H9 (cell line): ENCODE measurements around the gene RPL7L1. TPM values are rescaled to one million over a fixed set of nuclear protein-coding genes. Genes with fewer than 3 reads are reported as not detected.

Experiments
- DNase-seq: peaks from one replicate; pipeline ENCODE4 v3.0.0-alpha.2; 2017
- H2AFZ ChIP-seq: one replicate; pipeline ENCODE4 v1.6.1; 2013; ENCODE audit warnings: mild to moderate bottlenecking, low read length, control low read depth, moderate library complexity
- H2AK5ac ChIP-seq: 2 replicates; pipeline ENCODE4 v1.6.1; 2013; ENCODE audit warnings: low read length, control low read depth, mixed read lengths; ENCODE audit not compliant: insufficient read length
- H2BK120ac ChIP-seq: one replicate; pipeline ENCODE4 v1.6.1; 2013; ENCODE audit warnings: low read depth, mild to moderate bottlenecking, low read length, control low read depth, inconsistent platforms; ENCODE audit not compliant: poor library complexity, severe bottlenecking
- H2BK12ac ChIP-seq: 2 replicates; pipeline ENCODE4 v1.6.1; 2013; ENCODE audit warnings: low read length, control low read depth, mixed read lengths, low read depth; ENCODE audit not compliant: insufficient read length
- H2BK15ac ChIP-seq: 2 replicates; pipeline ENCODE4 v1.6.1; 2013; ENCODE audit warnings: low read depth, low read length, control low read depth
- H2BK20ac ChIP-seq: one replicate; pipeline ENCODE4 v1.6.1; 2013; ENCODE audit warnings: low read depth, mild to moderate bottlenecking, low read length, control low read depth, inconsistent platforms; ENCODE audit not compliant: poor library complexity, severe bottlenecking
- H2BK5ac ChIP-seq: 2 replicates; pipeline ENCODE4 v1.6.1; 2013; ENCODE audit warnings: low read length, control low read depth, mixed read lengths; ENCODE audit not compliant: insufficient read length
- H3K14ac ChIP-seq: 2 replicates; pipeline ENCODE4 v1.6.1; 2013; ENCODE audit warnings: low read length, control low read depth; ENCODE audit not compliant: insufficient read depth
- H3K18ac ChIP-seq: 2 replicates; pipeline ENCODE4 v1.6.1; 2013; ENCODE audit warnings: low read depth, mild to moderate bottlenecking, mixed read lengths, low read length, control low read depth; ENCODE audit not compliant: insufficient read length
- H3K23ac ChIP-seq: 2 replicates; pipeline ENCODE4 v1.6.1; 2013; ENCODE audit warnings: low read length, control low read depth, mixed read lengths, low read depth; ENCODE audit not compliant: insufficient read length
- H3K23me2 ChIP-seq: 2 replicates; pipeline ENCODE4 v1.6.1; 2013; ENCODE audit warnings: low read depth, mild to moderate bottlenecking, mixed read lengths, low read length, control low read depth; ENCODE audit not compliant: insufficient read length, poor library complexity, severe bottlenecking
- H3K27ac ChIP-seq: 2 replicates; pipeline ENCODE4 v1.5.1; 2013; ENCODE audit warnings: low read length, control low read depth, mixed read lengths, low read depth; ENCODE audit not compliant: insufficient read length
- H3K27me3 ChIP-seq: 2 replicates; pipeline ENCODE4 v1.6.1; 2013; ENCODE audit warnings: low read length, control low read depth, inconsistent platforms; ENCODE audit not compliant: insufficient read depth
- H3K4ac ChIP-seq: 2 replicates; pipeline ENCODE4 v1.6.1; 2013; ENCODE audit warnings: low read depth, mild to moderate bottlenecking, control low read depth, inconsistent platforms, low read length, moderate library complexity
- H3K4me1 ChIP-seq: 2 replicates; pipeline ENCODE4 v1.6.1; 2013; ENCODE audit warnings: low read length, control low read depth, inconsistent platforms; ENCODE audit not compliant: insufficient read depth
- H3K4me2 ChIP-seq: 2 replicates; pipeline ENCODE4 v1.6.1; 2013; ENCODE audit warnings: low read length, control low read depth, mixed read lengths; ENCODE audit not compliant: insufficient read length, insufficient read depth
- H3K56ac ChIP-seq: 2 replicates; pipeline ENCODE4 v1.6.1; 2013; ENCODE audit warnings: low read depth, mild to moderate bottlenecking, mixed read lengths, low read length, control low read depth; ENCODE audit not compliant: insufficient read length
- H3K79me1 ChIP-seq: 2 replicates; pipeline ENCODE4 v1.6.1; 2013; ENCODE audit warnings: low read depth, mild to moderate bottlenecking, moderate library complexity, low read length, control low read depth, inconsistent platforms; ENCODE audit not compliant: insufficient read depth, poor library complexity, severe bottlenecking
- H3K79me2 ChIP-seq: 2 replicates; pipeline ENCODE4 v1.6.1; 2013; ENCODE audit warnings: low read length, control low read depth, inconsistent platforms; ENCODE audit not compliant: insufficient read depth
- H3K9ac ChIP-seq: 2 replicates; pipeline ENCODE4 v1.6.1; 2013; ENCODE audit warnings: low read length, control low read depth, mixed read lengths; ENCODE audit not compliant: insufficient read length; ENCODE audit errors: extremely low read depth
- H3K9me3 ChIP-seq: one replicate; pipeline ENCODE4 v1.6.1; 2013; ENCODE audit warnings: low read depth, low read length, inconsistent platforms; ENCODE audit not compliant: control insufficient read depth
- H3T11ph ChIP-seq: one replicate; pipeline ENCODE4 v1.6.1; 2013; ENCODE audit warnings: mild to moderate bottlenecking, low read length, control low read depth, inconsistent platforms
- H4K20me1 ChIP-seq: one replicate; pipeline ENCODE4 v1.6.1; 2013; ENCODE audit not compliant: control insufficient read depth, insufficient read length, insufficient read depth
- H4K5ac ChIP-seq: 2 replicates; pipeline ENCODE4 v1.6.1; 2013; ENCODE audit warnings: low read depth, mild to moderate bottlenecking, mixed read lengths, low read length, control low read depth; ENCODE audit not compliant: insufficient read length
- H4K8ac ChIP-seq: replicated peaks from 2 replicates; pipeline ENCODE4 v1.6.1; 2013; ENCODE audit warnings: low read length, control low read depth, mixed read lengths, low read depth; ENCODE audit not compliant: insufficient read length
- H4K91ac ChIP-seq: 2 replicates; pipeline ENCODE4 v1.6.1; 2013; ENCODE audit warnings: low read depth, mild to moderate bottlenecking, moderate library complexity, mixed read lengths, low read length, control low read depth; ENCODE audit not compliant: insufficient read length
- H3K27ac Mint-ChIP-seq, 3 experiments: 2 replicates in 2 of 3; 3 replicates in 1 of 3; pipeline ENCODE4 v1.8.0; 2020 to 2021; ENCODE audit warnings: mixed read lengths in 3 of 3, mild to moderate bottlenecking in 1 of 3, moderate library complexity in 1 of 3
- H3K27me3 Mint-ChIP-seq: 2 replicates; pipeline ENCODE4 v1.8.0; 2021; ENCODE audit warnings: low read depth, mild to moderate bottlenecking, moderate library complexity, mixed read lengths
- H3K36me3 Mint-ChIP-seq, 3 experiments: 2 replicates in 2 of 3; 3 replicates in 1 of 3; pipeline ENCODE4 v1.8.0; 2020 to 2021; ENCODE audit warnings: low read depth in 3 of 3, mixed read lengths in 3 of 3; ENCODE audit not compliant: insufficient read depth in 1 of 3
- H3K4me1 Mint-ChIP-seq, 2 experiments: 2 replicates each; pipeline ENCODE4 v1.8.0; 2020; ENCODE audit warnings: mixed read lengths in 2 of 2
- H3K4me3 Mint-ChIP-seq, 2 experiments: 2 replicates in 1 of 2; 3 replicates in 1 of 2; pipeline ENCODE4 v1.8.0; 2020 to 2021; ENCODE audit warnings: mild to moderate bottlenecking in 2 of 2, mixed read lengths in 2 of 2, moderate library complexity in 1 of 2
- H3K9me3 Mint-ChIP-seq, 2 experiments: 2 replicates in 1 of 2; 3 replicates in 1 of 2; pipeline ENCODE4 v1.8.0; 2020; ENCODE audit warnings: mild to moderate bottlenecking in 2 of 2, mixed read lengths in 2 of 2, moderate library complexity in 1 of 2
- WGBS: extraction: QIAGEN DNeasy Blood & Tissue Kit; methylation state at CpG from one replicate; pipeline ENCODE4 v1.1.7; 2013; ENCODE audit warnings: missing lambda C conversion rate, low lambda C conversion rate, mixed read lengths; ENCODE audit not compliant: insufficient read length; ENCODE audit errors: extremely low coverage; 5-methylcytosine and 5-hydroxymethylcytosine counted together
- total RNA-seq: library from RNA; stranded (reverse); gene quantifications from 2 replicates; pipeline ENCODE4 v1.2.1, GENCODE V29; 2021
- TF ChIP-seq, protein P1 (sequence below): fragments of 200-600 bp; sonication (generic); conservative IDR thresholded peaks from 3 replicates; pipeline ENCODE4 v1.8.0; 2021; ENCODE audit warnings: antibody characterized with exemption, mild to moderate bottlenecking

The RPL7L1 gene
- total RNA-seq, 1 experiment from 2014 or later, result 130 TPM

GRCh38 chr6:42914546-42914945, 35.1 kb downstream of the RPL7L1 start:
- Histone ChIP-seq H4K91ac (no peak overlapping the region), H2BK120ac (no peak overlapping the region)

More at GRCh38 chr6:42914546-42914945, 35.1 kb downstream of the RPL7L1 start:
- Mint-ChIP-seq H3K4me3 (no peak overlapping the region), H3K4me1 (peaks cover 5% of the 10 kb centered on the region in 2 experiments; a peak in 3 of 4 replicates), H3K27me3 (0 out of 2 replicates have a peak, but pooled peaks cover 1% of the 10 kb centered on the region), H3K9me3 (no peaks in the 10 kb centered on the region; a peak in 1 of 5 replicates), H3K27ac (no peak overlapping the region; a peak in 2 of 7 replicates), H3K36me3 (no peaks in the 10 kb centered on the region)
- Histone ChIP-seq H3K18ac (no peak overlapping the region), H2AFZ (no peak overlapping the region), H3K9me3 (no peaks in the 10 kb centered on the region), H3K27me3 (no peaks in the 10 kb centered on the region), H3K9ac (no peak overlapping the region), H4K5ac (no peak overlapping the region), H2BK20ac (no peak overlapping the region), H3K56ac (no peak overlapping the region), H2AK5ac (no peak overlapping the region), H3K4ac (no peak overlapping the region), H2BK15ac (no peak overlapping the region), H3K4me2 (no peak overlapping the region), H3K79me1 (no peaks in the 10 kb centered on the region), H3K14ac (no peak overlapping the region), H3K23me2 (no peaks in the 10 kb centered on the region), H4K8ac (no peak overlapping the region), H2BK12ac (no peak overlapping the region), H3K79me2 (no peaks in the 10 kb centered on the region), H3K27ac (no peak overlapping the region), H3K4me1 (no peaks in the 10 kb centered on the region), H3K23ac (no peak overlapping the region), H2BK5ac (no peak overlapping the region), H3T11ph (no peak overlapping the region), H4K20me1 (no peaks in the 10 kb centered on the region)
- TF ChIP-seq, protein P1, sequence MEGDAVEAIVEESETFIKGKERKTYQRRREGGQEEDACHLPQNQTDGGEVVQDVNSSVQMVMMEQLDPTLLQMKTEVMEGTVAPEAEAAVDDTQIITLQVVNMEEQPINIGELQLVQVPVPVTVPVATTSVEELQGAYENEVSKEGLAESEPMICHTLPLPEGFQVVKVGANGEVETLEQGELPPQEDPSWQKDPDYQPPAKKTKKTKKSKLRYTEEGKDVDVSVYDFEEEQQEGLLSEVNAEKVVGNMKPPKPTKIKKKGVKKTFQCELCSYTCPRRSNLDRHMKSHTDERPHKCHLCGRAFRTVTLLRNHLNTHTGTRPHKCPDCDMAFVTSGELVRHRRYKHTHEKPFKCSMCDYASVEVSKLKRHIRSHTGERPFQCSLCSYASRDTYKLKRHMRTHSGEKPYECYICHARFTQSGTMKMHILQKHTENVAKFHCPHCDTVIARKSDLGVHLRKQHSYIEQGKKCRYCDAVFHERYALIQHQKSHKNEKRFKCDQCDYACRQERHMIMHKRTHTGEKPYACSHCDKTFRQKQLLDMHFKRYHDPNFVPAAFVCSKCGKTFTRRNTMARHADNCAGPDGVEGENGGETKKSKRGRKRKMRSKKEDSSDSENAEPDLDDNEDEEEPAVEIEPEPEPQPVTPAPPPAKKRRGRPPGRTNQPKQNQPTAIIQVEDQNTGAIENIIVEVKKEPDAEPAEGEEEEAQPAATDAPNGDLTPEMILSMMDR, result no peak
- DNase-seq, result no peak
- no CpG with 5 or more reads among the region's 4 CpGs for WGBS
